Inflammatory macrophage treated with lipopolysaccharide for 1 hour (primary cell): ENCODE data around the gene ZNF682.
A peak's percentile ranks its signal among the peaks of the same experiment; 100 is the strongest.
"Not testable (repeated sequence)": the region's sequence is repeated elsewhere in the genome, so short reads cannot be mapped to it uniquely, and the experiment has no call there.

Experiments
- DNase-seq, 2 donors: peaks; one replicate each; pipeline ENCODE4 v3.0.0-alpha.2; 2020 to 2022

The ZNF682 gene

GRCh38 chr19:19966862-19967261, 72.4 kb downstream of the ZNF682 start:
- DNase-seq: no peak

GRCh38 chr19:19966126-19966525, 73.2 kb downstream of the ZNF682 start:
- DNase-seq: not testable (repeated sequence)

GRCh38 chr19:19964416-19964815, 74.9 kb downstream of the ZNF682 start:
- no peak for DNase-seq

GRCh38 chr19:19959151-19959799, 80.0 kb downstream of the ZNF682 start:
- peak; percentile 24 to 64 for DNase-seq

GRCh38 chr19:19957766-19958165, 81.5 kb downstream of the ZNF682 start:
- not testable (repeated sequence) for DNase-seq

GRCh38 chr19:19956434-19957075, 82.8 kb downstream of the ZNF682 start:
- no peak for DNase-seq

- no peak for DNase-seq
These were observed 84.1 kb downstream of the ZNF682 start for GRCh38 chr19:19955208-19955607.
